HepG2 (cell line): ENCODE measurements around the gene SIGLEC9. TPM values are rescaled to one million over a fixed set of nuclear protein-coding genes. Genes with fewer than 3 reads are reported as not detected.

Experiments
- ATAC-seq: fragments of 200-7000 bp; cut with Tn5 transposase; 3 replicates; pipeline ENCODE4 v1.9.1; 2020; ENCODE audit warnings: mild to moderate bottlenecking, moderate library complexity
- BruUV-seq: library from RNA; stranded (reverse); fragments of 400-500 nt; replicated peaks from 2 replicates; lab custom pipeline; 2021; lab: Mats Ljungman, UMichigan
- CTCF ChIA-PET: fragments of 300-600 bp; formaldehyde crosslinking; extraction: SDS; loops from one replicate; lab custom pipeline; 2021; ENCODE audit warnings: low total read pairs, inconsistent platforms, low intra/inter-chr PET ratio; lab: Yijun Ruan, JAX
- POLR2A ChIA-PET: fragments of 350-600 bp; sonication (Branson Sonifier 250); formaldehyde crosslinking; loops from one replicate; lab custom pipeline; 2020; ENCODE audit warnings: antibody characterized with exemption, inconsistent platforms; lab: Yijun Ruan, JAX
- DNase-seq: peaks from one replicate; pipeline ENCODE4 v3.0.0-alpha.2; 2015; ENCODE audit warnings: low spot score
- FAIRE-seq: peaks from 3 replicates; lab custom pipeline; 2011; peaks lifted over from hg19 to GRCh38; lab: Jason Lieb, UNC
- H2AFZ ChIP-seq: one replicate; pipeline ENCODE4 v1.6.1; 2011; ENCODE audit warnings: low read length, inconsistent platforms
- H3K27ac ChIP-seq: fragments of 300-600 bp; 3 replicates; pipeline ENCODE4 v1.8.0; 2011; ENCODE audit warnings: mixed run types, mild to moderate bottlenecking, mixed read lengths, low read length, inconsistent platforms; ENCODE audit not compliant: insufficient read depth; ENCODE audit errors: extremely low read length
- H3K27me3 ChIP-seq, 2 experiments: fragments of 200-600 bp in 1 of 2; 2 replicates in 1 of 2; 3 replicates in 1 of 2; pipeline versions ENCODE4 v1.6.0 to v1.8.0; 2011; ENCODE audit warnings: low read length in 2 of 2, mild to moderate bottlenecking in 2 of 2, moderate library complexity in 2 of 2, inconsistent platforms in 1 of 2; ENCODE audit not compliant: insufficient read depth in 2 of 2, control insufficient read depth in 1 of 2
- H3K36me3 ChIP-seq, 2 experiments: fragments of 200-600 bp in 1 of 2; replicated peaks in 1 of 2; 2 replicates in 1 of 2; 3 replicates in 1 of 2; pipeline versions ENCODE4 v1.5.1 to v1.8.0; 2011; ENCODE audit warnings: low read length in 2 of 2, inconsistent platforms in 1 of 2; ENCODE audit not compliant: insufficient read depth in 2 of 2, control insufficient read depth in 1 of 2
- H3K4me1 ChIP-seq: 2 replicates; pipeline ENCODE4 v1.5.1; 2012; ENCODE audit warnings: low read length, inconsistent platforms; ENCODE audit not compliant: insufficient read depth
- H3K4me2 ChIP-seq: 2 replicates; pipeline ENCODE4 v1.6.0; 2011; ENCODE audit warnings: low read depth, low read length, inconsistent platforms
- H3K4me3 ChIP-seq, 3 experiments: fragments of 200-600 bp in 1 of 3; sonication (generic), shearing (Covaris generic) in 1 of 3; replicated peaks in 1 of 3; 2 replicates each; pipeline ENCODE4 v1.5.1; 2011 to 2016; ENCODE audit warnings: low read length in 3 of 3, inconsistent platforms in 2 of 3, low read depth in 2 of 3, mild to moderate bottlenecking in 2 of 3, control low read depth in 1 of 3, mixed read lengths in 1 of 3; ENCODE audit not compliant: insufficient read depth in 1 of 3
- H3K79me2 ChIP-seq: one replicate; pipeline ENCODE4 v1.6.1; 2011; ENCODE audit warnings: low read length, inconsistent platforms; ENCODE audit not compliant: insufficient read depth
- H3K9ac ChIP-seq: 2 replicates; pipeline ENCODE4 v1.6.0; 2011; ENCODE audit warnings: mild to moderate bottlenecking, low read depth, low read length, inconsistent platforms; ENCODE audit not compliant: insufficient read depth
- H3K9me3 ChIP-seq: 2 replicates; pipeline ENCODE4 v1.5.1; 2012; ENCODE audit warnings: mild to moderate bottlenecking, low read length
- H4K20me1 ChIP-seq: 2 replicates; pipeline ENCODE4 v1.6.0; 2011; ENCODE audit warnings: inconsistent platforms, mild to moderate bottlenecking, low read length, moderate library complexity; ENCODE audit not compliant: insufficient read depth
- ADNP ChIP-seq: sonication (generic); formaldehyde crosslinking; IDR thresholded peaks from 2 replicates; pipeline ENCODE4 v1.4.0; 2020; ENCODE audit warnings: missing genetic modification reagents
- ATF1 ChIP-seq: IDR thresholded peaks from 2 replicates; pipeline ENCODE4 v1.6.1; 2016; ENCODE audit warnings: mild to moderate bottlenecking, control low read depth
- ATF7 ChIP-seq, 2 experiments: fragments of 450-650 bp in 1 of 2; sonication (generic) in 1 of 2; formaldehyde crosslinking in 1 of 2; IDR thresholded peaks; 2 replicates each; pipeline versions ENCODE4 v1.4.0 to v1.6.1; 2016 to 2020; ENCODE audit warnings: antibody characterized with exemption in 1 of 2, mild to moderate bottlenecking in 1 of 2, missing genetic modification reagents in 1 of 2
- CBX2 ChIP-seq, 2 experiments: fragments of 200-600 bp in 1 of 2; sonication (generic); formaldehyde crosslinking in 1 of 2; IDR thresholded peaks; 2 replicates each; pipeline versions ENCODE4 v1.7.0 to v1.8.1; 2018 to 2022; ENCODE audit warnings: low read depth in 2 of 2, low read length in 1 of 2, mild to moderate bottlenecking in 1 of 2, missing genetic modification reagents in 1 of 2
- CREB1 ChIP-seq, 2 experiments: fragments of 450-650 bp in 1 of 2; IDR thresholded peaks; 2 replicates each; pipeline ENCODE4 v1.6.1; 2016 to 2017; ENCODE audit warnings: control low read depth in 1 of 2, mild to moderate bottlenecking in 1 of 2, missing compliant biosample characterization in 1 of 2, missing genetic modification characterization in 1 of 2
- DNMT3B ChIP-seq: conservative IDR thresholded peaks from 2 replicates; pipeline ENCODE4 v1.6.1; 2016; ENCODE audit warnings: missing biosample characterization, control low read depth
- GABPB1 ChIP-seq: IDR thresholded peaks from 2 replicates; pipeline ENCODE4 v1.6.1; 2016; ENCODE audit warnings: mild to moderate bottlenecking, missing genetic modification reagents, moderate library complexity, missing compliant biosample characterization
- MTA1 ChIP-seq: sonication (generic); formaldehyde crosslinking; IDR thresholded peaks from 2 replicates; pipeline ENCODE4 v1.4.0; 2020; ENCODE audit warnings: missing genetic modification reagents, mild to moderate bottlenecking, borderline replicate concordance
- MYNN ChIP-seq: sonication (generic); formaldehyde crosslinking; IDR thresholded peaks from 2 replicates; pipeline ENCODE4 v1.4.0; 2020; ENCODE audit warnings: mild to moderate bottlenecking, low read depth, missing genetic modification reagents
- NFE2 ChIP-seq: sonication (generic); formaldehyde crosslinking; IDR thresholded peaks from 2 replicates; pipeline ENCODE4 v1.4.0; 2020; ENCODE audit warnings: missing genetic modification reagents
- REL ChIP-seq: sonication (generic); formaldehyde crosslinking; conservative IDR thresholded peaks from 2 replicates; pipeline ENCODE4 v1.8.0; 2022; ENCODE audit warnings: mild to moderate bottlenecking, missing genetic modification reagents, moderate library complexity
- RELA ChIP-seq: sonication (generic); formaldehyde crosslinking; IDR thresholded peaks from 2 replicates; pipeline ENCODE4 v1.4.0; 2020; ENCODE audit warnings: missing genetic modification reagents
- RFX3 ChIP-seq: IDR thresholded peaks from 2 replicates; pipeline ENCODE4 v1.6.1; 2016; ENCODE audit warnings: missing biosample characterization, missing genetic modification reagents
- RORA ChIP-seq: sonication (generic); formaldehyde crosslinking; IDR thresholded peaks from 2 replicates; pipeline ENCODE4 v1.5.0; 2020; ENCODE audit warnings: mild to moderate bottlenecking, missing genetic modification reagents, moderate library complexity
- SNRNP70 ChIP-seq: fragments of 200-400 bp; formaldehyde crosslinking; IDR thresholded peaks from 2 replicates; pipeline ENCODE4 v1.6.1; 2017; ENCODE audit warnings: mild to moderate bottlenecking, low read depth, low read length, moderate library complexity
- ZBTB3 ChIP-seq: sonication (generic); formaldehyde crosslinking; IDR thresholded peaks from 2 replicates; pipeline ENCODE4 v1.4.0; 2020; ENCODE audit warnings: low read depth, mild to moderate bottlenecking, moderate library complexity, missing genetic modification reagents, borderline replicate concordance
- ZNF101 ChIP-seq: sonication (generic); formaldehyde crosslinking; IDR thresholded peaks from 2 replicates; pipeline ENCODE4 v1.4.0; 2020; ENCODE audit warnings: mild to moderate bottlenecking, low read depth, missing genetic modification reagents, borderline replicate concordance
- ZNF350 ChIP-seq: sonication (generic); formaldehyde crosslinking; IDR thresholded peaks from 2 replicates; pipeline ENCODE4 v1.4.0; 2020; ENCODE audit warnings: mild to moderate bottlenecking, low read depth, missing genetic modification reagents, borderline replicate concordance
- ZNF605 ChIP-seq: sonication (generic); formaldehyde crosslinking; IDR thresholded peaks from 2 replicates; pipeline ENCODE4 v1.8.0; 2022; ENCODE audit warnings: mild to moderate bottlenecking, missing genetic modification reagents
- ZNF879 ChIP-seq: sonication (generic); formaldehyde crosslinking; IDR thresholded peaks from 2 replicates; pipeline ENCODE4 v1.8.1; 2023; ENCODE audit warnings: missing genetic modification reagents
- WGBS: methylation state at CpG from one replicate; pipeline ENCODE4 v1.1.6; 2017; ENCODE audit warnings: low lambda C conversion rate; 5-methylcytosine and 5-hydroxymethylcytosine counted together
- in situ Hi-C: cut with HindIII; loops from 2 replicates; pipeline ENCODE4 v1.10.0; 2017; ENCODE audit warnings: low pct_unique_long_range_greater_than_20kb; ENCODE audit not compliant: extremely low pct_ligation_motif_present
- intact Hi-C: fragments of 100-400 bp; cut with micrococcal nuclease; formaldehyde crosslinking; loops from one replicate; pipeline ENCODE4 v1.10.0; 2022; ENCODE audit not compliant: unreplicated experiment
- polyA plus RNA-seq, 8 experiments: library from polyadenylated mRNA; depleted of rRNA in 3 of 8; stranded (reverse) in 7 of 8; unstranded in 1 of 8; fragments of >200 nt; fragmentation: Illumina TruSeq in 4 of 8; extraction: Trizol in 4 of 8; gene quantifications; 2 replicates each; pipeline versions ENCODE4 v1.2.1 to v1.2.3, GENCODE V29; 2011 to 2016; ENCODE audit warnings: low read depth in 4 of 8, missing spikeins in 1 of 8, mixed read lengths in 1 of 8; ENCODE audit not compliant: insufficient read depth in 1 of 8
- total RNA-seq, 5 experiments: library from RNA; depleted of rRNA; stranded (reverse); fragments of >200 nt; fragmentation: Illumina TruSeq; extraction: Trizol; gene quantifications; 2 replicates each; pipeline ENCODE4 v1.2.3, GENCODE V29; 2016; ENCODE audit warnings: low read depth in 1 of 5
- TF ChIP-seq, protein P1 (sequence below): sonication (generic); formaldehyde crosslinking; IDR thresholded peaks from 2 replicates; pipeline ENCODE4 v1.8.0; 2022; ENCODE audit warnings: low read depth, missing genetic modification reagents
- TF ChIP-seq, protein P2 (sequence below): sonication (generic); formaldehyde crosslinking; IDR thresholded peaks from 2 replicates; pipeline ENCODE4 v1.4.0; 2020; ENCODE audit warnings: mild to moderate bottlenecking, missing genetic modification reagents

Gene SIGLEC9
- total and polyA plus RNA-seq, 2 of the 13 experiments (the other 11 are each of a cell fraction or from before 2014, with no cell fraction given), result not detected

DNA sequence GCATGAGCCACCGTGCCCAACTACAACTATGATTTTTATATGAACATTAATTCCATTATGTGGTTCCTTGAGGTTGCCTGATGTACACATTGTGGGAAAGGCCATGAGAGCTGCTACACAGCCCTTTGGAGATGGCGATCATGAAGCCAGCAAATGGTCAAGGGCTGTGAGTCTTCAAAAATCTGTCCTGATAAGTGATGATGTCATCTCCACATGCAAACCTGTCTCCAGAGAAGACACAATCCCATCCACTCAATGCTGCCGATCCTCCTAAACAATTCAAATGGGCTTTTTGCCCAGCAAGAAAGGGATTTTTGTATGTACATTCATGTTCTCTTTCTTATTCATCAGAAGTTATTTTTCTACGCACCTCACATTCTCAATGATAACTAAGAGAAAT lies 35.0 kb downstream of the SIGLEC9 start:
- peaks cover 4 to 22% of the 10 kb centered on the region in 2 experiments; a peak in 2 of 5 replicates for H3K27me3 ChIP-seq

DNA sequence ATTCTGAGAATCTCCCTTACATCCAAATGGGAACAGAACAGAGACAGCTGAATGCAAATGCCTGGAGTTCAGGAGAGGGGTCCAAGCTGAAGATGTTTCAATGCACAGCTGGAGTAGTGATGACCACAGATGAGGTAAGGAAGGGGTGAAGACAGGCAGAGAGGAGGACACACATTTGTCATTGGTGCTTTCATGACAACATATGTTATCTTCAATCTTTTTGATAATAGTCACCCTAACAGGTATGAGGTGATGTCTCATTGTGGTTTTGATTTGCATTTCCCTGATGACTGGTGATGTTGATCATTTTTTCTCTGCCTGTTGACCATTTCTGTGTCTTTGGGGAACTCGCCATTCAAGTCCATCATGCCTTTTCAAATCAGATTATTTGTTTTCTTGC lies 36.6 kb downstream of the SIGLEC9 start:
- in situ Hi-C loops, result no loop called here
- BruUV-seq, result no TSS peak
- intact Hi-C loops, result no loop called here
- POLR2A ChIA-PET, result no interaction called here
- Histone ChIP-seq H3K4me3 (no peak overlapping the region), H3K79me2 (no peaks in the 10 kb centered on the region), H3K4me2 (no peak overlapping the region), H4K20me1 (no peaks in the 10 kb centered on the region), H2AFZ (no peak overlapping the region), H3K4me1 (no peaks in the 10 kb centered on the region), H3K9me3 (no peaks in the 10 kb centered on the region), H3K9ac (no peak overlapping the region), H3K27me3 (peaks cover 3 to 21% of the 10 kb centered on the region in 2 experiments; a peak in 2 of 5 replicates), H3K27ac (no peak overlapping the region), H3K36me3 (no peaks in the 10 kb centered on the region)
- ATAC-seq (no peak), FAIRE-seq (no peak), DNase-seq (no peak)
- WGBS, result 0% methylated on average over 1 of the region's 1 CpG
- CTCF ChIA-PET, result no interaction called here
- TF ChIP-seq ADNP (no peak), MTA1 (CRISPR knock-in tag) (no peak), RFX3 (no peak), SNRNP70 (no peak), ATF1 (CRISPR knock-in tag) (no peak), GABPB1 (CRISPR knock-in tag) (no peak), MYNN (CRISPR knock-in tag) (no peak), RORA (CRISPR knock-in tag) (no peak), REL (CRISPR knock-in tag) (no peak), ZNF101 (no peak)
- TF ChIP-seq, protein P1, sequence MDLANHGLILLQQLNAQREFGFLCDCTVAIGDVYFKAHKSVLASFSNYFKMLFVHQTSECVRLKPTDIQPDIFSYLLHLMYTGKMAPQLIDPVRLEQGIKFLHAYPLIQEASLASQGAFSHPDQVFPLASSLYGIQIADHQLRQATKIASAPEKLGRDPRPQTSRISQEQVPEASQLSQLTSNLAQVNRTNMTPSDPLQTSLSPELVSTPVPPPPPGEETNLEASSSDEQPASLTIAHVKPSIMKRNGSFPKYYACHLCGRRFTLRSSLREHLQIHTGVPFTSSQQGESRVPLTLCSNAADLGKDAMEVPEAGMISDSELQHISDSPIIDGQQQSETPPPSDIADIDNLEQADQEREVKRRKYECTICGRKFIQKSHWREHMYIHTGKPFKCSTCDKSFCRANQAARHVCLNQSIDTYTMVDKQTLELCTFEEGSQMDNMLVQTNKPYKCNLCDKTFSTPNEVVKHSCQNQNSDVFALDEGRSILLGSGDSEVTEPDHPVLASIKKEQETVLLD (CRISPR knock-in tag), result no peak

More for the DNA sequence above, 35.0 kb downstream of the SIGLEC9 start:
- no peaks in the 10 kb centered on the region for H3K4me1 ChIP-seq
- TF ChIP-seq CBX2 (IDR thresholded peaks at IDR 0.05; ENCODE audit: low read depth, low read length) (no peak), CBX2 (CRISPR knock-in tag; IDR thresholded peaks at IDR 0.05; ENCODE audit: low read depth) (no peak), CREB1 (IDR thresholded peaks at IDR 0.05) (0 out of 2 replicates have a peak, but pooled peaks have one; percentile 21), CREB1 (CRISPR knock-in tag; IDR thresholded peaks at IDR 0.05) (no peak), DNMT3B (CRISPR knock-in tag) (no peak), ZBTB3 (CRISPR knock-in tag) (no peak), RELA (CRISPR knock-in tag) (no peak), ZNF605 (no peak), ZNF350 (CRISPR knock-in tag) (no peak), NFE2 (CRISPR knock-in tag) (no peak), ATF7 (IDR thresholded peaks at IDR 0.05) (peak; percentile 92), ATF7 (CRISPR knock-in tag; IDR thresholded peaks at IDR 0.05) (no peak), ZNF879 (CRISPR knock-in tag) (no peak)
- TF ChIP-seq, protein P2, sequence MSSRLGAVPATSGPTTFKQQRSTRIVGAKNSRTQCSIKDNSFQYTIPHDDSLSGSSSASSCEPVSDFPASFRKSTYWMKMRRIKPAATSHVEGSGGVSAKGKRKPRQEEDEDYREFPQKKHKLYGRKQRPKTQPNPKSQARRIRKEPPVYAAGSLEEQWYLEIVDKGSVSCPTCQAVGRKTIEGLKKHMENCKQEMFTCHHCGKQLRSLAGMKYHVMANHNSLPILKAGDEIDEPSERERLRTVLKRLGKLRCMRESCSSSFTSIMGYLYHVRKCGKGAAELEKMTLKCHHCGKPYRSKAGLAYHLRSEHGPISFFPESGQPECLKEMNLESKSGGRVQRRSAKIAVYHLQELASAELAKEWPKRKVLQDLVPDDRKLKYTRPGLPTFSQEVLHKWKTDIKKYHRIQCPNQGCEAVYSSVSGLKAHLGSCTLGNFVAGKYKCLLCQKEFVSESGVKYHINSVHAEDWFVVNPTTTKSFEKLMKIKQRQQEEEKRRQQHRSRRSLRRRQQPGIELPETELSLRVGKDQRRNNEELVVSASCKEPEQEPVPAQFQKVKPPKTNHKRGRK, result no peak
- TF ChIP-seq, all 625 proteins: peak for 2
- no peak for DNase-seq
- intact Hi-C loops, result no loop called here
- no peaks in the 10 kb centered on the region for H3K36me3 ChIP-seq
- 46% methylated on average over 3 of the region's 4 CpGs for WGBS
- no TSS peak for BruUV-seq
- no peak for FAIRE-seq
- no peaks in the 10 kb centered on the region for H3K79me2 ChIP-seq
- ChIA-PET POLR2A (no interaction called here), CTCF (interaction anchor here (2.4 kb wide), 1 partner anchor 100 kb away, joined by 12 read pairs; no protein-coding TSS in a partner anchor)
- H3K4me2 ChIP-seq, result no peak overlapping the region
- in situ Hi-C loops, result loop anchor here (10.0 kb wide), 1 partner anchor 105 kb away; no protein-coding TSS in a partner anchor
- no peak overlapping the region for H2AFZ ChIP-seq
- H3K4me3 ChIP-seq, result no peak overlapping the region
- no peak overlapping the region for H3K9ac ChIP-seq
- no peak overlapping the region for H3K27ac ChIP-seq
- no peaks in the 10 kb centered on the region for H4K20me1 ChIP-seq
- H3K9me3 ChIP-seq, result no peaks in the 10 kb centered on the region
- ATAC-seq, result no peak
